Skeletal muscle cell (primary cell): ENCODE measurements around the gene ARHGAP32.
"Not testable (repeated sequence)": the region's sequence is repeated elsewhere in the genome, so short reads cannot be mapped to it uniquely, and the experiment has no call there.

Experiments used
- DNase-seq: peaks from one replicate; pipeline ENCODE4 v3.0.0-alpha.2; 2010; ENCODE audit warnings: low read depth
- H3K4me3 ChIP-seq: 2 replicates; pipeline ENCODE4 v1.5.1; 2011; ENCODE audit warnings: low read depth, mild to moderate bottlenecking, control low read depth, low read length, moderate library complexity

Gene ARHGAP32

DNA sequence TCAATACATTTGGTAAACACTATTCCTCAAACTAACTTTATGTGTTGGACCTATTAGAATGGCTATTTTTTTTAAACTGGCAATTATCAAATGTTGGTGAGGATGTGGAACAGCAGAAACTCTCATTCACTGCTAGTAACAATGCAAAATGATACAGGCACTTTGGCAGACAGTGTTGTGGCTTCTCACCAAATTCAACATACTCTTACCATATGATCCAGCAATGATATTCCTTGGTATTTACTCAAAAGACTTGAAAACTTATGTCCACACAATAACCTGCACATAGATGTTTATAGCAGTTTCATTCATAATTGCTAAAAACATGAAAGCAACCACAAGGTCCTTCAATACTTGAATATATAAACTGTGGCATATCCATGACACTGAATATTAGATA is 136.9 kb downstream of the ARHGAP32 start:
- H3K4me3 ChIP-seq, result no peak overlapping the region
- DNase-seq, result no peak

GRCh38 chr11:129048911-129049310 is 143.2 kb downstream of the ARHGAP32 start:
- H3K4me3 ChIP-seq, result no peak overlapping the region
- no peak for DNase-seq

GRCh38 chr11:129045150-129045549 is 147.0 kb downstream of the ARHGAP32 start:
- H3K4me3 ChIP-seq, result no peak overlapping the region
- DNase-seq, result no peak

DNA sequence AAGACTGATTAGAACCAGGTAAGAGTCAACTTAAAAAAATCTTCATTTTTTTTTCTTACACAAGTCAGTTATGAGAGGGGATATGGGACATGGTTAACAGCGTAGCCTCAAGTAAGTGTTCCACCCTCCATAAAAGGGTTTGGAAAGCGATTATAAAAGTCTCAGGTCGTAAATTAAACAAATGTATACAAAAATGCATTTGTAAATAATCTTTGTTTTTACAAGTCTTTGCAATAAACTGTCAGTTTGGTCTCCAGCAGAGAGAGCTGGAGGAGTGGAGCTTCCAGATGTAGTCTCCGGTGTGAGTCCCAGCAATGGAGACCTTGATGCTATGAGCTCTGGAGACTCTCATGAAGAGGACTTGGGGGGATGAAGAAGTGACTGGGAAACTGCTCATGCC is 149.6 kb downstream of the ARHGAP32 start:
- no peak for DNase-seq
- no peak overlapping the region for H3K4me3 ChIP-seq

- no peak overlapping the region for H3K4me3 ChIP-seq
- DNase-seq, result no peak
These were observed 150.5 kb downstream of the ARHGAP32 start for GRCh38 chr11:129041611-129042018.

DNA sequence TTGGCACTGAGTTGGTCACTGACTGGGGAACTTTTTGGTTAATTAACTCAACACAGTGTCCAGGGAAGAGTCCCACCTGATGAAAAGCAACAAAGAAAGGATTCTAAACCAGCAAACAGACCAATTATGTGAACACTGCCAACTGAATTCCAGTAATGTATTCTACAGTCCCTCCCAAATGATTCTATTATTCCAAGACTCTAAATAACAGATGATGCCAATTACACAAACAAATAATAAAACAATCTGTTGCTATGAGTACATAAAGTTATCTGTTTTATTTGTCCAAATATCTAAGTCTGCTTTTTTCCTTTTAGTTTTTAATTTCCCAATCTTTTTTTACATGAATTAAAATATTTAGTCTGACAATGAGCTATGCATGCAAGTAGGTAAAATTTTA is 151.2 kb downstream of the ARHGAP32 start:
- DNase-seq, result no peak
- H3K4me3 ChIP-seq, result no peak overlapping the region

GRCh38 chr11:129035244-129035643 is 156.9 kb downstream of the ARHGAP32 start:
- no peak for DNase-seq
- no peak overlapping the region for H3K4me3 ChIP-seq

- DNase-seq, result no peak
- H3K4me3 ChIP-seq, result no peak overlapping the region
These were observed 158.1 kb downstream of the ARHGAP32 start for GRCh38 chr11:129034001-129034400.

- no peak overlapping the region for H3K4me3 ChIP-seq
- DNase-seq, result no peak
These were observed 168.0 kb downstream of the ARHGAP32 start for GRCh38 chr11:129023968-129024676.

DNA sequence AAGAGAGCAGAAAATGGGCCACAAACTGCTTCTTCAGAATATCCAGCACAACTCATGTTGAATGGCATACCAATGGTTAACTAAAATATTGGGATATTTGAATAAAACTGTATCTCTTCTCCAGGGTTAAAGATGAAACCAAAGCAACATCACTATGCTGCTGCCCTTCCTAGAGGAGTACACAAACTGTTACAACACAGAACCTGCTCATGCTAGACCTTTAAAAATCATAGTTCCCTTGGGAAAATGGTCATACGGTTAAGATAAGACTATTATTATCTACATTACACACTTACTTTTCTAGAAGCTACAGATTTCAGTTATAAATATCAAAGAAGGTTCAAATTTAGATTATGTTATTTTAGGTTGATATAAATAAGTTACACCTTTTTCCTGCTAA is 170.8 kb downstream of the ARHGAP32 start:
- no peak overlapping the region for H3K4me3 ChIP-seq
- DNase-seq, result no peak

DNA sequence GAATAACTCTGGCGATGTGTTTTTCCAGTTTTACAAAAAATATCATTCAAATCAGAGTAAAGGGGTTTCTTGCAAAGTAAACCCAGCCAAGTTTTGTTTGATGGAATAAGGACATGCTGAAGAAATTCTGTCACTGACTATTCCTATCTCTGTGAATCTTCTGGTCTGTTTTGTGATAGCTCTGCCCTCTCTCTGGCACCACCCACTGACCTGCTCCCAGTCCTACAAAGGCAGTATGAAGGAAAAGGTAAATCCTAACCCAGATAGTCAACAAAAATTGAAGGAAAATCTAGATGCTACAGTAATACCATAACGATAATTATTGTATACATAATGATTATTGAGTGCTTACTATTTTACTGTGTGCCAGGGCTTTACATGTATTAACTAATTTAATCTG is 173.1 kb downstream of the ARHGAP32 start:
- H3K4me3 ChIP-seq, result no peak overlapping the region
- DNase-seq, result no peak

DNA sequence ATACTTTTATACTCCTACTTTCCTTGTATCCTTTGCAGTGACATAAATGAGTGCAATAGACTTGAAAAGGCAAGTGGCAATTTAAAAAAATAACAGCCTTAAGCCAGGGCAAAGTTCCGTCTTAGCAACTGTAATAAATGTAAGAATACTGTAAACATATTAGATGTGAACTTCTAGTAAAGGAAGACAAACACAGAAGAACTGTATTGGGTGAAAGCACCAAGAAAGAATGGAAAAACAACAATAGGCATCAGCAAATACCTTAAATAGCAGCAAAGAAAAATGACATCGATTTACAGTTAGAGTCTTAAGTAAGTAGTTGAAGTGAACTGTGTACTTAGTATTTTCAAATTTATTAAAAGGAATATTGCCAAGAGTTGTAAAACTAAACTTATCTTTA is 174.0 kb downstream of the ARHGAP32 start:
- DNase-seq, result no peak
- no peak overlapping the region for H3K4me3 ChIP-seq

DNA sequence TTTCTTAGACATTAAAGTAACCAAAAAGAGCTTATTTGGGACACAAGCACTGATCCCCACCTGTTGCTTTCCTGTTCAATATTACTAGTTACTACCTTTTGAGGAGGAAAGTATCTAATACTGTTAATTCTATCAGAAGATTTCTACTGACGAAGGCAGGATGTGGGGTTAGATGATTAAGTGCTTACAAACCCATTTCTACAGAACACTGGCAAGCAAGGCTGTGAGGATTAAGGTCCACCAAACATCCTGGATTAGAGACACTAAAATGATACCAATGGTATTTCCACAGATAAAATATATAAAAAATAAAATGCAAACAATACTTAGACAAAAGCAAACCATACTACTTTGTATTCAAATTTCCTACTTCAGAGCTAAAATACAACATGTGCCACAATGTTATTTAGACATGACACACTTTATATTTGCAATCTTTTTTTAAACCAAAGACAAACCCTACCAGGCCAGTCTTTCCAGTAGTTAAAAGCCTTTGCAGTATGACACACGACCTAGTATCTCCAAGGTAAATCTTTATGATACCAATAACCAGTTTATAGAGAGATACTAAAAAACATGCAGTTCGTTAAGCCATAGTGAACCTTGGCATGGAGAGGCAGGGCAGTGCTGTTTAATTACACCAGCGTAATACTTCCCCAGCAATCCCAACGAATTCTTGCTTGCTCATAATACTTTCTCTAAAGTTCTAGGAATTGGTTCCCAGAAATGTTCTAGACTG is 178.2 kb downstream of the ARHGAP32 start:
- no peak for DNase-seq
- H3K4me3 ChIP-seq, result no peak overlapping the region

GRCh38 chr11:129012880-129013279 is 179.2 kb downstream of the ARHGAP32 start:
- H3K4me3 ChIP-seq, result no peak overlapping the region
- no peak for DNase-seq

DNA sequence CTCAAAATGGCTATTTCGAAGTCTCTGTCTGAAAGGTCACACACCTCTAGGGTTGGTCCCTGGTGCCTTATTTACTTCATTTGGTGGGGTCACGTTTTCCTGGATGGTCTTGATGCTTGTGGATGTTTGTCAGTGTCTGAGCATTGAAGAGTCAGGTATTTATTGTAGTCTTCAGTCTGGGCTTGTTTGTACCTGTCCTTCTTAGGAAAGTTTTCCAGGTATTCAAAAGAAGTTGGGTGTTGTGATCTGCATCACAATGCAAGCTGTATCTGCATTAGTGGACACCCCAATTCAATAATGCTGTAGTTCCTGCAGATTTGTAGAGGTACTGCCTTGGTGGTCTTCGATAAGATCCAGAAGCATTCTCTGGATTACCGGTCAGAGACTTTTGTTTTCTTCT is 186.0 kb downstream of the ARHGAP32 start:
- no peak overlapping the region for H3K4me3 ChIP-seq
- no peak for DNase-seq

DNA sequence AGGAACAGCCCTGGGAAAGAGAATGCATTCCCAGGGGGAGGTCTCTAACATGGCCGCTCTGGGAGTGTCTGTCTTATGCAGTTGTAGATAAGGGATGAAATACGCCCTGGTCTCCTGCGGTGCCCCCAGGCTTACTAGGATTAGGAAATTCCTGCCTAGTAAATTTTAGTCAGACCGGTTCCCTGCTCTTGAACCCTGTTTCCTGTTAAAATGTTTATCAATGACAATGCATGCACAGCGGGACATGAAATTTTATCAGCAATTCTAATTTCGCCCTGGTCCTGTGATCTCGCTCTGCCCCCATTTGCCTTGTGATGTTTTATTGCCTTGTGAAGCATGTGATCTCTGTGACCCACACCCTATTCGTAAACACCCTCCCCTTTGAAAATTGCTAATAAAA is 193.0 kb downstream of the ARHGAP32 start:
- not testable (repeated sequence) for H3K4me3 ChIP-seq, DNase-seq

GRCh38 chr11:128988242-128988970 is 203.7 kb downstream of the ARHGAP32 start:
- no peak for DNase-seq
- H3K4me3 ChIP-seq, result no peak overlapping the region

DNA sequence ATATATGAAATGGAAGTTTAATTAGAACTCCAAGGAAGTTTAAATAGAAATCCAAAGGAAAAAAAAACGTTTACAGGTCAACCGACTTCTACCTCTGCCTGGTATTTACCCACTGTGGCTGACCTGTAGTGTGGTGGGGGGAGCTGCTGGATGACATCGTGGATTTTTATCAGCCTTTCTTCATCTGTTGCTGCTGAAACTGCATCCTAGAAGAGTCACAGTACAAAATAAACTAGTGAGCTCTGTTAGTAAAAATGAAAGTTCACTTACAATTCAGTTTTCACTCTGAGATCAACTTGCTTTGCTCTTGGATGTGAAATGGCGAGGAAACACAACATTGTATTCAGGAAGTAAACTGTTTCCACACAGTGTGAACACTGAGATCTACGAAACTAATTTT is 206.2 kb downstream of the ARHGAP32 start:
- no peak for DNase-seq
- no peak overlapping the region for H3K4me3 ChIP-seq

GRCh38 chr11:128983023-128983422 is 209.1 kb downstream of the ARHGAP32 start:
- no peak for DNase-seq
- H3K4me3 ChIP-seq, result no peak overlapping the region

- DNase-seq, result no peak
- H3K4me3 ChIP-seq, result no peak overlapping the region
These were observed 210.9 kb downstream of the ARHGAP32 start for GRCh38 chr11:128981254-128981653.
